ENCODE data around the gene TRAF3. TPM values are rescaled to one million over a fixed set of nuclear protein-coding genes. Genes with fewer than 3 reads are reported as not detected.

TRAF3 gene
- total RNA-seq, 1 donor from 2014 or later: 26.3 TPM

DNA sequence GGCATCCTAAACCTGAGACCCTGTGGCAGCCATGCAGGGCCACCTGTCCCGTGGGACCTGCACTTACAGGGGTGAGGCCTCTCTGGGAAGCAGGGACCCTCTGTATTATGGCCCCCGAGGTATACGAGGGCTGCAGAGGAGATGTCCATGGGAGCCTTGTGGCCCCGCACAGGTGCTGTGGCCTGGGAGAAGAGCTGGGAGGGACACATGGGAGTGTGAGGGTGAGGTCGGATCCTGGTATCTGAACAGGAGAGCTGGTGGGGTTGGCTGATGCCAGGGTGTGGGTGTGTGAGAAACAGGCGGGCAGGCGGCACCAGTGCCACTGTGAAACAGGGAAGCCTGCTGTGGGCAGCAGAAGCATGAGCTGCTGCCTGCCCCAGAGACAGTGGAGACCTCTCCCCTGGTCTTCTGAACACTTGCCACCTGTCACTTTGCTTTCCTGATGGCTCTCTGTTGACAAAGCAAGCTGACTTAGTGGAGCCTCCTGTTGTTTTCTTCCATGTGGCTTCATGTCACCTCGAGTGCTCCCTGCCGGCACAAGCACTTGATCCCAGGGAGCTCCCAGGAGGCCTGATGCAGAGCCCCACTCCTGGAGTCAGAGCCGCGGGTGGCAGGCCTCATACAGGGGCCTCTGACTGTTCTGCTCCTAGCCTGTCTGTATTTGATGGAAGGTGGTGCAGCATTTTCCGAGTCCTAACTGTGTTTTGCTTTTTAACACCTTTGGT, 125.4 kb downstream of the TRAF3 start:
- Mint-ChIP-seq H3K27me3 (no peaks in the 10 kb centered on the region), H3K27ac (peak overlapping the region; percentile 71), H3K36me3 (ENCODE audit: insufficient read depth) (peaks cover 25% of the 10 kb centered on the region), H3K4me1 (ENCODE audit: low read depth) (no peaks in the 10 kb centered on the region), H3K9me3 (ENCODE audit: low read depth) (no peaks in the 10 kb centered on the region), H3K4me3 (ENCODE audit: low read depth) (no peak overlapping the region)
- DNase-seq (ENCODE audit: low spot score, unreplicated experiment): no peak
- no peak for TF ChIP-seq CTCF (IDR thresholded peaks at IDR 0.05; ENCODE audit: unreplicated experiment)

- Mint-ChIP-seq H3K27me3 (no peaks in the 10 kb centered on the region), H3K27ac (peak overlapping the region; percentile 71), H3K36me3 (ENCODE audit: insufficient read depth) (peaks cover 27% of the 10 kb centered on the region), H3K4me1 (ENCODE audit: low read depth) (no peaks in the 10 kb centered on the region), H3K9me3 (ENCODE audit: low read depth) (no peaks in the 10 kb centered on the region), H3K4me3 (ENCODE audit: low read depth) (no peak overlapping the region)
- TF ChIP-seq CTCF (IDR thresholded peaks at IDR 0.05; ENCODE audit: unreplicated experiment): no peak
- no peak for DNase-seq (ENCODE audit: low spot score, unreplicated experiment)
These were observed 126.1 kb downstream of the TRAF3 start for GRCh38 chr14:102903248-102903888.

DNA sequence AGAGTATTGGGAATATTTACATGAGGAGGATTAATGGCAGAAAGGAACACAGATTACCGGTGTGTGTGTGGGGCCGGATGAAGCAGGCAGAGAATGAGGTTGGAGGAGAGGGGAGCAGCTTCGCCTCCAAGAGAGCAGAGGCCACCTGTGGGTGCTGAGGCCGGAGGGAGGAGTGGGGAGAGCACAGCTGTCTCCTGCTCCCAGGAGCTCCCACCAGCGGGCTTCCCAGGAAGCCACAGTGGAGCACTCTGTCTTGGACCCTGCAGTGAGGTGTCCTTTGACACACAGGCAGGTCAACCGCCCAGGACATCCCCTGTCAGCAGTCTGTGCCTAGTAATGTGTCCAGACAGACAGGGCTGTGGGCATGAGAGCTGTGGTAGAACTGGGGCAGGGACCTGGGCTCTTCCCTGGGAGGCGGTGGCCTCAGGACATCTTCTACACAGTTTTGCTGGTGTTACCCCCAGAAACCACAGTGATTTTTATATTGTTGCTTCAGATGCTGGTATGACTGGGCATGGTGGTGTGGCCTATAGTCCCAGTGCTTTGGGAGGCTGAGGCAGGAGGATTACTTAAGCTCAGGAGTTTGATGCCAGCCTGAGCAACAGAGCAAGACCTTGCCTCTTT, 126.8 kb downstream of the TRAF3 start:
- no peak for DNase-seq (ENCODE audit: low spot score, unreplicated experiment)
- no peak for TF ChIP-seq CTCF (IDR thresholded peaks at IDR 0.05; ENCODE audit: unreplicated experiment)
- Mint-ChIP-seq H3K27ac (no peak overlapping the region), H3K36me3 (ENCODE audit: insufficient read depth) (peaks cover 24% of the 10 kb centered on the region), H3K4me1 (ENCODE audit: low read depth) (no peaks in the 10 kb centered on the region), H3K9me3 (ENCODE audit: low read depth) (no peaks in the 10 kb centered on the region), H3K4me3 (ENCODE audit: low read depth) (no peak overlapping the region), H3K27me3 (no peaks in the 10 kb centered on the region)

- Mint-ChIP-seq H3K4me3 (ENCODE audit: low read depth) (no peak overlapping the region), H3K4me1 (ENCODE audit: low read depth) (no peaks in the 10 kb centered on the region), H3K27me3 (no peaks in the 10 kb centered on the region), H3K36me3 (ENCODE audit: insufficient read depth) (peaks cover 22% of the 10 kb centered on the region), H3K9me3 (ENCODE audit: low read depth) (no peaks in the 10 kb centered on the region), H3K27ac (no peak overlapping the region)
- no peak for DNase-seq (ENCODE audit: low spot score, unreplicated experiment)
- no peak for TF ChIP-seq CTCF (IDR thresholded peaks at IDR 0.05; ENCODE audit: unreplicated experiment)
These were observed 128.2 kb downstream of the TRAF3 start for GRCh38 chr14:102905116-102906108.
